ENCODE data around the gene ROPN1L.

DNA sequence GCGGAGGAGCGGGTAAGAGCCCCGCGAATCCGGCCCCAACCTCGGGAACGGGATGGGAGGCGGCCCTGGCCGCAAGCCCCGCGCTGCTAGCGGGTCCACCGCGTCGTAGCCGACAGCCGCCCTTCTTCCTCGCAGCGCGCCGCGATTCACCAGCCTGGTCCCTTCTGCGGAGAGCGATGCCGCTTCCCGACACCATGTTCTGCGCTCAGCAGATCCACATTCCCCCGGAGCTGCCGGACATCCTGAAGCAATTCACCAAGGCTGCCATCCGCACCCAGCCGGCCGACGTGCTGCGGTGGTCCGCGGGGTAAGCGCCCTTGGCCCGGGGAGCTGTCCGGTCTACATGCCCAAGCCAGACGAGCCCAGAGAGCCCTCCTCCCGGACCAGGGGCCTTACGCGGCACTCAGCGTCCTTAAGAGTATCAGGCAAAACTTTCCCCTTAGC lies 335 bp downstream of the ROPN1L start:
- TF ChIP-seq, protein P1, sequence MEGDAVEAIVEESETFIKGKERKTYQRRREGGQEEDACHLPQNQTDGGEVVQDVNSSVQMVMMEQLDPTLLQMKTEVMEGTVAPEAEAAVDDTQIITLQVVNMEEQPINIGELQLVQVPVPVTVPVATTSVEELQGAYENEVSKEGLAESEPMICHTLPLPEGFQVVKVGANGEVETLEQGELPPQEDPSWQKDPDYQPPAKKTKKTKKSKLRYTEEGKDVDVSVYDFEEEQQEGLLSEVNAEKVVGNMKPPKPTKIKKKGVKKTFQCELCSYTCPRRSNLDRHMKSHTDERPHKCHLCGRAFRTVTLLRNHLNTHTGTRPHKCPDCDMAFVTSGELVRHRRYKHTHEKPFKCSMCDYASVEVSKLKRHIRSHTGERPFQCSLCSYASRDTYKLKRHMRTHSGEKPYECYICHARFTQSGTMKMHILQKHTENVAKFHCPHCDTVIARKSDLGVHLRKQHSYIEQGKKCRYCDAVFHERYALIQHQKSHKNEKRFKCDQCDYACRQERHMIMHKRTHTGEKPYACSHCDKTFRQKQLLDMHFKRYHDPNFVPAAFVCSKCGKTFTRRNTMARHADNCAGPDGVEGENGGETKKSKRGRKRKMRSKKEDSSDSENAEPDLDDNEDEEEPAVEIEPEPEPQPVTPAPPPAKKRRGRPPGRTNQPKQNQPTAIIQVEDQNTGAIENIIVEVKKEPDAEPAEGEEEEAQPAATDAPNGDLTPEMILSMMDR (IDR thresholded peaks at IDR 0.05; ENCODE audit: borderline replicate concordance, extremely low read depth, low read length, poor library complexity, severe bottlenecking): no peak
- TF ChIP-seq EZH2 (IDR thresholded peaks at IDR 0.05; ENCODE audit: borderline replicate concordance, low read depth, low read length, severe bottlenecking): no peak

Data from DND-41 (cell line).